Activated CD4-positive, alpha-beta memory T cell treated with anti-CD3 and anti-CD28 coated beads, Interleukin-2, amount 10 ng/mL, durations not matched to agents 7 days and 5 days (primary cell): Measurements from ENCODE around the gene USP21. TPM values are rescaled to one million over a fixed set of nuclear protein-coding genes. Genes with fewer than 3 reads are reported as not detected.
A peak's percentile ranks its signal among the peaks of the same experiment; 100 is the strongest.

Experiments
- CTCF ChIA-PET: fragments of 350-600 bp; sonication (Branson Sonifier 250); formaldehyde crosslinking; loops from one replicate; lab custom pipeline; 2021; ENCODE audit warnings: antibody characterized with exemption, inconsistent platforms; lab: Charles Lee
- POLR2A ChIA-PET: fragments of 350-600 bp; sonication (Branson Sonifier 250); formaldehyde crosslinking; loops from one replicate; lab custom pipeline; 2021; ENCODE audit warnings: antibody characterized with exemption; lab: Charles Lee
- DNase-seq: peaks from one replicate; pipeline ENCODE4 v3.0.0-alpha.2; 2020
- H3K27ac Mint-ChIP-seq: one replicate; pipeline ENCODE4 v1.8.0; 2021; ENCODE audit warnings: mild to moderate bottlenecking, mixed read lengths
- H3K27me3 Mint-ChIP-seq: one replicate; pipeline ENCODE4 v1.8.0; 2021; ENCODE audit warnings: mixed read lengths
- H3K36me3 Mint-ChIP-seq: one replicate; pipeline ENCODE4 v1.8.0; 2021; ENCODE audit warnings: low read depth, mixed read lengths
- H3K4me1 Mint-ChIP-seq: one replicate; pipeline ENCODE4 v1.8.0; 2021; ENCODE audit warnings: mixed read lengths
- H3K4me3 Mint-ChIP-seq: one replicate; pipeline ENCODE4 v1.8.0; 2021; ENCODE audit warnings: mild to moderate bottlenecking, mixed read lengths
- H3K9me3 Mint-ChIP-seq: one replicate; pipeline ENCODE4 v1.8.0; 2021; ENCODE audit warnings: mixed read lengths
- total RNA-seq, 2 experiments: library from RNA; stranded (reverse); gene quantifications; one replicate each; pipeline ENCODE4 v1.2.3, GENCODE V29; 2021

USP21 gene
- total RNA-seq, 2 experiments from 2014 or later, result 32.5 to 34.8 TPM

- H3K36me3 Mint-ChIP-seq, result peaks cover 8% of the 10 kb centered on the region
- DNase-seq, result no peak
- H3K4me1 Mint-ChIP-seq, result peaks cover 9% of the 10 kb centered on the region
- H3K4me3 Mint-ChIP-seq, result no peak overlapping the region
- H3K27me3 Mint-ChIP-seq, result no peaks in the 10 kb centered on the region
- H3K9me3 Mint-ChIP-seq, result no peaks in the 10 kb centered on the region
- H3K27ac Mint-ChIP-seq, result peak overlapping the region; percentile 21
- CTCF ChIA-PET, result interaction anchor here (0.6 to 1.6 kb wide), 13 partner anchors 9 to 463 kb away, joined by 3 to 7 read pairs (median 3); partner anchors contain the start of genes UFC1 and USF1
- POLR2A ChIA-PET, result interaction anchor here (0.6 to 2.3 kb wide), 4 partner anchors 9 to 41 kb away, joined by 3 to 9 read pairs (median 4); partner anchors contain the start of genes NIT1, PFDN2 and UFC1
These were observed 20.9 kb upstream of the USP21 start for GRCh38 chr1:161138431-161138830.

GRCh38 chr1:161139766-161140165, 19.5 kb upstream of the USP21 start:
- Mint-ChIP-seq H3K9me3 (no peaks in the 10 kb centered on the region), H3K27me3 (no peaks in the 10 kb centered on the region), H3K27ac (no peak overlapping the region), H3K36me3 (peaks cover 8% of the 10 kb centered on the region), H3K4me3 (no peak overlapping the region), H3K4me1 (peaks cover 9% of the 10 kb centered on the region)
- DNase-seq, result peak; percentile 44
- ChIA-PET CTCF (interaction anchor here (0.9 to 2.1 kb wide), 3 partner anchors 8 to 142 kb away, joined by 3 to 6 read pairs (median 6); no protein-coding TSS in a partner anchor), POLR2A (interaction anchor here (1.3 to 2.3 kb wide), 2 partner anchors 14 to 23 kb away, joined by 3 to 9 read pairs; partner anchors contain the start of gene UFC1)

GRCh38 chr1:161140755-161141400, 18.4 kb upstream of the USP21 start:
- Mint-ChIP-seq H3K9me3 (no peaks in the 10 kb centered on the region), H3K4me1 (peaks cover 4% of the 10 kb centered on the region), H3K27ac (no peak overlapping the region), H3K4me3 (no peak overlapping the region), H3K27me3 (no peaks in the 10 kb centered on the region), H3K36me3 (peaks cover 2% of the 10 kb centered on the region)
- no peak for DNase-seq
- POLR2A ChIA-PET, result interaction anchor here (1.1 to 3.1 kb wide), 4 partner anchors 8 to 95 kb away, joined by 3 to 11 read pairs (median 4); partner anchors contain the start of genes DEDD, PFDN2, UFC1 and USF1
- CTCF ChIA-PET, result interaction anchor here (0.6 to 2.2 kb wide), 12 partner anchors 9 to 151 kb away, joined by 3 to 10 read pairs (median 4); partner anchors contain the start of genes ARHGAP30 and PPOX

GRCh38 chr1:161145832-161146231, 13.5 kb upstream of the USP21 start:
- H3K36me3 Mint-ChIP-seq, result no peaks in the 10 kb centered on the region
- CTCF ChIA-PET, result interaction anchor here (1.1 kb wide), 1 partner anchor 10 kb away, joined by 3 read pairs; no protein-coding TSS in a partner anchor
- no peaks in the 10 kb centered on the region for H3K27me3 Mint-ChIP-seq
- H3K27ac Mint-ChIP-seq, result no peak overlapping the region
- no peaks in the 10 kb centered on the region for H3K4me1 Mint-ChIP-seq
- POLR2A ChIA-PET, result no interaction called here
- no peak for DNase-seq
- no peaks in the 10 kb centered on the region for H3K9me3 Mint-ChIP-seq
- H3K4me3 Mint-ChIP-seq, result no peak overlapping the region

- Mint-ChIP-seq H3K9me3 (no peaks in the 10 kb centered on the region), H3K27me3 (no peaks in the 10 kb centered on the region), H3K4me1 (peaks cover 23% of the 10 kb centered on the region), H3K27ac (peak overlapping the region; percentile 98), H3K36me3 (peaks cover 27% of the 10 kb centered on the region), H3K4me3 (peak overlapping the region; percentile 92)
- CTCF ChIA-PET, result interaction anchor here (0.7 to 3.9 kb wide), 12 partner anchors 10 to 161 kb away, joined by 3 to 36 read pairs (median 3); partner anchors contain the start of genes ARHGAP30, DEDD, F11R and PPOX
- POLR2A ChIA-PET, result interaction anchor here (0.9 to 4.1 kb wide), 17 partner anchors 12 to 316 kb away, joined by 3 to 63 read pairs (median 9); partner anchors contain the start of genes ARHGAP30, B4GALT3, DEDD and NDUFS2
- no peak for DNase-seq
These were observed 6.1 kb upstream of the USP21 start for GRCh38 chr1:161153176-161153575.

- Mint-ChIP-seq H3K27ac (peak within 1 kb of the TSS; percentile 98), H3K4me1 (peaks cover 30% of the 10 kb centered on the region), H3K9me3 (no peaks in the 10 kb centered on the region), H3K36me3 (peaks cover 33% of the 10 kb centered on the region), H3K27me3 (no peaks in the 10 kb centered on the region), H3K4me3 (peak within 1 kb of the TSS; percentile 92)
- peak; percentile 85 for DNase-seq
- ChIA-PET CTCF (interaction anchor here (0.6 to 3.9 kb wide), 13 partner anchors 11 to 152 kb away, joined by 3 to 36 read pairs (median 3); partner anchors contain the start of genes ARHGAP30, DEDD, F11R and PPOX), POLR2A (interaction anchor here (0.6 to 4.1 kb wide), 18 partner anchors 13 to 317 kb away, joined by 3 to 63 read pairs (median 8); partner anchors contain the start of genes ARHGAP30, B4GALT3, DEDD and NDUFS2)
These were observed 5.5 kb upstream of the USP21 start, which contains the start of gene UFC1 for GRCh38 chr1:161153682-161154337. TSS of gene UFC1 (plus strand) at chr1:161153978. CDS start at chr1:161153998, 20 bp downstream.

- Mint-ChIP-seq H3K4me1 (peaks cover 63% of the 10 kb centered on the region), H3K27me3 (no peaks in the 10 kb centered on the region), H3K36me3 (peaks cover 52% of the 10 kb centered on the region), H3K9me3 (no peaks in the 10 kb centered on the region), H3K27ac (peak overlapping the region; percentile 12), H3K4me3 (no peak overlapping the region)
- no peak for DNase-seq
- ChIA-PET CTCF (interaction anchor here (0.8 to 2.1 kb wide), 9 partner anchors 8 to 224 kb away, joined by 3 to 15 read pairs (median 3); partner anchors contain the start of genes DEDD, NIT1, PFDN2 and PPOX), POLR2A (interaction anchor here (1.0 to 2.0 kb wide), 3 partner anchors 9 to 44 kb away, joined by 4 to 16 read pairs (median 9); partner anchors contain the start of genes B4GALT3, NDUFS2 and PPOX)
These were observed 1.4 kb upstream of the USP21 start for GRCh38 chr1:161157867-161158266.

GRCh38 chr1:161158316-161159010, 837 bp upstream of the USP21 start:
- peaks cover 58% of the 10 kb centered on the region for H3K36me3 Mint-ChIP-seq
- H3K27ac Mint-ChIP-seq, result peak overlapping the region; percentile 87
- H3K4me1 Mint-ChIP-seq, result peaks cover 68% of the 10 kb centered on the region
- DNase-seq, result no peak
- ChIA-PET POLR2A (interaction anchor here (1.1 to 2.0 kb wide), 4 partner anchors 8 to 44 kb away, joined by 3 to 16 read pairs (median 6); partner anchors contain the start of genes B4GALT3, NDUFS2 and PPOX), CTCF (interaction anchor here (0.8 to 1.8 kb wide), 8 partner anchors 9 to 224 kb away, joined by 3 to 5 read pairs (median 3); partner anchors contain the start of genes DEDD, NIT1, PFDN2 and TOMM40L)
- peak overlapping the region; percentile 92 for H3K4me3 Mint-ChIP-seq
- H3K9me3 Mint-ChIP-seq, result no peaks in the 10 kb centered on the region
- no peaks in the 10 kb centered on the region for H3K27me3 Mint-ChIP-seq

GRCh38 chr1:161159913-161160243, 578 bp downstream of the USP21 start:
- H3K4me1 Mint-ChIP-seq, result peaks cover 69% of the 10 kb centered on the region
- POLR2A ChIA-PET, result interaction anchor here (1.3 kb wide), 1 partner anchor 22 kb away, joined by 4 read pairs; no protein-coding TSS in a partner anchor
- H3K27ac Mint-ChIP-seq, result peak overlapping the region; percentile 66
- no peaks in the 10 kb centered on the region for H3K9me3 Mint-ChIP-seq
- peak overlapping the region; percentile 92 for H3K4me3 Mint-ChIP-seq
- CTCF ChIA-PET, result no interaction called here
- H3K36me3 Mint-ChIP-seq, result peaks cover 65% of the 10 kb centered on the region
- no peaks in the 10 kb centered on the region for H3K27me3 Mint-ChIP-seq
- no peak for DNase-seq

GRCh38 chr1:161160671-161161145, 1.4 kb downstream of the USP21 start:
- POLR2A ChIA-PET, result interaction anchor here (1.1 to 1.6 kb wide), 3 partner anchors 16 to 114 kb away, joined by 3 to 5 read pairs (median 4); partner anchors contain the start of gene USF1
- Mint-ChIP-seq H3K9me3 (no peaks in the 10 kb centered on the region), H3K36me3 (peaks cover 61% of the 10 kb centered on the region)

GRCh38 chr1:161161652-161162051, 2.4 kb downstream of the USP21 start:
- Mint-ChIP-seq H3K36me3 (peaks cover 58% of the 10 kb centered on the region), H3K4me1 (peaks cover 67% of the 10 kb centered on the region), H3K27ac (no peak overlapping the region), H3K27me3 (no peaks in the 10 kb centered on the region), H3K9me3 (no peaks in the 10 kb centered on the region), H3K4me3 (no peak overlapping the region)
- ChIA-PET POLR2A (interaction anchor here (1.1 to 1.6 kb wide), 7 partner anchors 15 to 115 kb away, joined by 3 to 5 read pairs (median 4); partner anchors contain the start of genes DEDD, TOMM40L and USF1), CTCF (interaction anchor here (0.8 to 1.0 kb wide), 2 partner anchors 19 to 144 kb away, joined by 3 read pairs; no protein-coding TSS in a partner anchor)
- DNase-seq, result no peak

More at GRCh38 chr1:161160671-161161145, 1.4 kb downstream of the USP21 start:
- CTCF ChIA-PET, result no interaction called here
- H3K27me3 Mint-ChIP-seq, result no peaks in the 10 kb centered on the region
- peaks cover 68% of the 10 kb centered on the region for H3K4me1 Mint-ChIP-seq
- peak overlapping the region; percentile 66 for H3K27ac Mint-ChIP-seq
- H3K4me3 Mint-ChIP-seq, result peak overlapping the region; percentile 92
- DNase-seq, result no peak
